Upper lobe of left lung (tissue), 6 donors: ENCODE results near the gene GABRR3. TPM values are rescaled to one million over a fixed set of nuclear protein-coding genes. Genes with fewer than 3 reads are reported as not detected.

ENCODE experiments used
- ATAC-seq, 2 donors: fragments of 200-7000 bp; cut with Tn5 transposase; one replicate each; pipeline ENCODE4 v1.9.1; 2022; ENCODE audit warnings: mild to moderate bottlenecking in 2 of 2, moderate library complexity in 2 of 2; ENCODE audit not compliant: low FRiP score in 2 of 2
- DNase-seq, 2 donors: peaks; one replicate each; pipeline ENCODE4 v3.0.0-alpha.2; 2019 to 2020
- H3K27ac ChIP-seq, 4 donors: fragments of 200-600 bp; sonication (generic); one replicate each; pipeline ENCODE4 v1.5.1; 2016 to 2019
- H3K27me3 ChIP-seq, 4 donors: fragments of 200-600 bp; sonication (generic); one replicate each; pipeline ENCODE4 v1.5.1; 2017 to 2019
- H3K36me3 ChIP-seq, 4 donors: fragments of 200-600 bp; sonication (generic); one replicate each; pipeline ENCODE4 v1.5.1; 2016 to 2019
- H3K4me1 ChIP-seq, 4 donors: fragments of 200-600 bp; sonication (generic); one replicate each; pipeline ENCODE4 v1.5.1; 2018 to 2019
- H3K4me3 ChIP-seq, 4 donors: fragments of 200-600 bp; sonication (generic); one replicate each; pipeline ENCODE4 v1.5.1; 2017 to 2019; ENCODE audit warnings: mild to moderate bottlenecking in 2 of 4, moderate library complexity in 1 of 4
- H3K9me3 ChIP-seq, 4 donors: fragments of 200-600 bp; sonication (generic); one replicate each; pipeline ENCODE4 v1.5.1; 2018 to 2019
- EP300 ChIP-seq, 4 donors: sonication (generic); formaldehyde crosslinking; IDR thresholded peaks; one replicate each; pipeline ENCODE4 v1.5.1; 2017; ENCODE audit warnings: antibody characterized with exemption in 4 of 4, control low read depth in 2 of 4
- POLR2A ChIP-seq, 4 donors: fragments of 450-650 bp; IDR thresholded peaks; one replicate each; pipeline ENCODE4 v1.5.1; 2016 to 2017; ENCODE audit warnings: antibody characterized with exemption in 4 of 4, mild to moderate bottlenecking in 2 of 4
- POLR2AphosphoS5 ChIP-seq, 2 donors: sonication (generic); formaldehyde crosslinking; IDR thresholded peaks; one replicate each; pipeline ENCODE4 v1.5.1; 2017; ENCODE audit warnings: antibody characterized with exemption in 2 of 2
- WGBS, 2 donors: methylation state at CpG; one replicate each; pipeline ENCODE4 v1.1.5; 2017 to 2018; 5-methylcytosine and 5-hydroxymethylcytosine counted together
- total RNA-seq, 6 donors: library from RNA; depleted of rRNA in 4 of 6; stranded (reverse); fragments of >200 nt in 4 of 6; gene quantifications; one replicate each; pipeline versions ENCODE4 v1.1.0 to v1.2.1, GENCODE V29; 2016 to 2021
- TF ChIP-seq, protein P1 (sequence below), 6 experiments: fragments of 450-650 bp in 4 of 6; fragments of 200-600 bp in 2 of 6; sonication (generic) in 2 of 6; IDR thresholded peaks; one replicate each; pipeline ENCODE4 v1.5.1; 2016 to 2019; ENCODE audit warnings: antibody characterized with exemption in 6 of 6
- donor health status: DM: no; HTN: no; CAD: no; lungs with moderate emphysema.
- donor health status: DM: no; HTN: yes; CAD: no; lungs with severe emphysema.

Gene GABRR3
- total RNA-seq, 6 donors from 2014 or later: not detected

DNA sequence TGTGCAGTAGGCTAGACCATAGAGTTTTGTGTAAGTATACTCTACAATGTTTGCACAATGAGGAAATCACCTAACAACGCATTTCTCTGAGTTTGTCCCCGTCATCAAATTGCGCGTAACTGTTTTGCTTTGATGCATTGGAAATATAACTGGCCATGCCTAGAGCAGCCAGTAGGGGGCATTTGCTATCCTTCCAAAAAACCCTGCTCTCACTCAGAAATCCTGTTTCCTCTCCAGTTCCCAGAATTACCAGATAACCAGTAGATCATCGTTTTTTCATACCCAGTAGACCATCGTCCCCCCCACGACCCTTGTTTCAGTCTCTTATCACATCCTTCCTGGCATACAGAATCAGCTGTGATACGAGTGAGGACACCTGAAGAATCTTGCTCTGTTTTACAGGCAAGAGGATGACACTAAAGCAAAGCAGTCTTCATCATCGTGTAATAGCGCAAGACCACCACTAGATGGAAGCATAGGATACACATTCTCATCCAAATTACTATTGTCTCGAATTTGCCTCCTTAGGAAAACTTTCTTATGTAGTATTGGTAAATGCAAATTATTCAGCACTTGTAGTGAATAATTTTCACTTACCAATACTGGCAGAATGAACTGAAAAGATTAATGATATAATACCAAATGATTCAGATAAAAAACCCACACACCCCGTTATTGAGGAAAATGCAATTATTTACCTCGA lies 4.4 kb upstream of the GABRR3 start:
- WGBS, 2 donors: 15% methylated on average over 13 of the region's 13 CpGs
- H3K4me1 ChIP-seq: no peaks in the 10 kb centered on the region
- ATAC-seq: peak; percentile 92 to 97
- peak in 1 of 2 donors; percentile 29 for DNase-seq
- TF ChIP-seq POLR2AphosphoS5 (IDR thresholded peaks at IDR 0.05): no peak
- TF ChIP-seq, protein P1, sequence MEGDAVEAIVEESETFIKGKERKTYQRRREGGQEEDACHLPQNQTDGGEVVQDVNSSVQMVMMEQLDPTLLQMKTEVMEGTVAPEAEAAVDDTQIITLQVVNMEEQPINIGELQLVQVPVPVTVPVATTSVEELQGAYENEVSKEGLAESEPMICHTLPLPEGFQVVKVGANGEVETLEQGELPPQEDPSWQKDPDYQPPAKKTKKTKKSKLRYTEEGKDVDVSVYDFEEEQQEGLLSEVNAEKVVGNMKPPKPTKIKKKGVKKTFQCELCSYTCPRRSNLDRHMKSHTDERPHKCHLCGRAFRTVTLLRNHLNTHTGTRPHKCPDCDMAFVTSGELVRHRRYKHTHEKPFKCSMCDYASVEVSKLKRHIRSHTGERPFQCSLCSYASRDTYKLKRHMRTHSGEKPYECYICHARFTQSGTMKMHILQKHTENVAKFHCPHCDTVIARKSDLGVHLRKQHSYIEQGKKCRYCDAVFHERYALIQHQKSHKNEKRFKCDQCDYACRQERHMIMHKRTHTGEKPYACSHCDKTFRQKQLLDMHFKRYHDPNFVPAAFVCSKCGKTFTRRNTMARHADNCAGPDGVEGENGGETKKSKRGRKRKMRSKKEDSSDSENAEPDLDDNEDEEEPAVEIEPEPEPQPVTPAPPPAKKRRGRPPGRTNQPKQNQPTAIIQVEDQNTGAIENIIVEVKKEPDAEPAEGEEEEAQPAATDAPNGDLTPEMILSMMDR (IDR thresholded peaks at IDR 0.05): peak; percentile 61 to 94 (median 88)
- H3K36me3 ChIP-seq: no peaks in the 10 kb centered on the region
- H3K9me3 ChIP-seq: no peaks in the 10 kb centered on the region
- no peaks in the 10 kb centered on the region for H3K27me3 ChIP-seq
- H3K4me3 ChIP-seq: peak overlapping the region in 3 of 4 donors; percentile 7 to 39 (median 26)
- no peak overlapping the region for H3K27ac ChIP-seq

DNA sequence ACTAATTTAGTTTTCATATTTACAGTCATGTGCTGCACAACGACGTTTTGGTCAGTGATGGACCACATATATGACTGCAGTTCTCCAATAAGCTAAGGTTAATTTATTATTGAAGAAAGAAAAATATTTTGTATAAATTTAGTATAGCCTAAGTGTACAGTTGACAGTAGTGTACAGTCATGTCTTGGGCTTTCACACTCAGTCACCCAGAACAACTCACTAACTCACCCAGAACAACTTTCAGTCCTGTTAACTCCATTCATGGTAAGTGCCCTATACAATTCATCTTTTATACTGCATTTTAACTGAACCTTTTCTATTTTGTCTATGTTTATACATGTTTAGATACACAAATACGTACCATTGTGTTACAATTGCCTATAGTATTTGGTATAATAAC lies 3.8 kb upstream of the GABRR3 start:
- Histone ChIP-seq H3K27me3 (no peaks in the 10 kb centered on the region), H3K27ac (no peak overlapping the region), H3K4me1 (no peaks in the 10 kb centered on the region), H3K9me3 (no peaks in the 10 kb centered on the region), H3K36me3 (no peaks in the 10 kb centered on the region), H3K4me3 (no peak overlapping the region)
- DNase-seq: no peak
- TF ChIP-seq EP300 (IDR thresholded peaks at IDR 0.05): no peak
- no peak for TF ChIP-seq POLR2AphosphoS5 (IDR thresholded peaks at IDR 0.05)
- TF ChIP-seq POLR2A (IDR thresholded peaks at IDR 0.05): no peak
- TF ChIP-seq, protein P1 (IDR thresholded peaks at IDR 0.05): no peak
- ATAC-seq: no peak
- 69 to 75% methylated on average over 3 of the region's 3 CpGs for WGBS, 2 donors

DNA sequence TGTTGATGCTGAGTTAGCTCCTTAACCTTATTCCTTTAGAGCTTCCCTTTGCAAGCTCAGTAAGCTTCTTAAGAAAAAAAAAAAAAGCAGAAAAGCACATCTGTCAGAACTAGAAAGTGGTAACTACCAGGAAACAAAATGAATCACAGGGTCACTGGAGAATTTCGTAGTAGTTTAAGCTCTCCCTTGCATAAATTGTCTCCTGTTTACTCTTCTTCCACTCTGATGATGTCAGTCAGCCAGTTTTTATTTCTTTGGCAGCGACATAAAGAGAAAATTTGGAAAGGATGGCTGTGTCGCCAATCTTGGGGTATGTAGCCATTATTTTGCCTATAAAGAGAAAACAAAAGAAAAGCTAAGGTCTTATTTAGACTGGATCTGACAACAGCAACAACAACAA lies 3.2 kb upstream of the GABRR3 start:
- no peak for TF ChIP-seq EP300 (IDR thresholded peaks at IDR 0.05)
- TF ChIP-seq POLR2A (IDR thresholded peaks at IDR 0.05): no peak

DNA sequence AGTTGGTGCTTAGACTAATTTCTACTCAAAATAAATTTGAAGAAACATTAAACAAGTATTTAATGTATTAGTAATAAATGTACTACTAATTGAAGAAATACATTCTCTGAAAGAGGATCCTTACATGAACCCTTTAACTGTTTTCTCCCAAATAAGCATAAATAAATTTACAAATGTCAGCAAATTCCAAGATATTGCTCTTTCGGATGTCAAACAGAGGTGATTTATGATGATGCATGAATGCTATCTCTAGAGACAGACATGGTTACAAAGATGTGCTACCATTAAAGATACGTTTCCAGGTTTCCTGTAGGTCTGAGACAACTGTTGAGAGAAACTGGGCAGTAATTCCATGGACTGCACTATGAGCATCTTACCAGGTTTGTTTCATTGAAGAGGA lies 629 bp downstream of the GABRR3 start:
- Histone ChIP-seq H3K36me3 (no peaks in the 10 kb centered on the region), H3K9me3 (no peaks in the 10 kb centered on the region), H3K27ac (no peak overlapping the region), H3K27me3 (no peaks in the 10 kb centered on the region), H3K4me1 (no peaks in the 10 kb centered on the region), H3K4me3 (no peak overlapping the region)
- WGBS, 2 donors: 65 to 73% methylated on average over 2 of the region's 2 CpGs
- no peak for TF ChIP-seq POLR2AphosphoS5 (IDR thresholded peaks at IDR 0.05)
- TF ChIP-seq EP300 (IDR thresholded peaks at IDR 0.05): no peak
- TF ChIP-seq, protein P1 (IDR thresholded peaks at IDR 0.05): no peak
- no peak for TF ChIP-seq POLR2A (IDR thresholded peaks at IDR 0.05)
- ATAC-seq (no peak), DNase-seq (no peak)

More for the DNA sequence above, 3.2 kb upstream of the GABRR3 start:
- H3K27me3 ChIP-seq: no peaks in the 10 kb centered on the region
- no peaks in the 10 kb centered on the region for H3K36me3 ChIP-seq
- ATAC-seq: peak in 1 of 2 donors; percentile 50
- DNase-seq: no peak
- H3K4me3 ChIP-seq: no peak overlapping the region
- H3K4me1 ChIP-seq: no peaks in the 10 kb centered on the region
- H3K9me3 ChIP-seq: no peaks in the 10 kb centered on the region
- H3K27ac ChIP-seq: no peak overlapping the region
- 55 to 65% methylated on average over 3 of the region's 3 CpGs for WGBS, 2 donors

DNA sequence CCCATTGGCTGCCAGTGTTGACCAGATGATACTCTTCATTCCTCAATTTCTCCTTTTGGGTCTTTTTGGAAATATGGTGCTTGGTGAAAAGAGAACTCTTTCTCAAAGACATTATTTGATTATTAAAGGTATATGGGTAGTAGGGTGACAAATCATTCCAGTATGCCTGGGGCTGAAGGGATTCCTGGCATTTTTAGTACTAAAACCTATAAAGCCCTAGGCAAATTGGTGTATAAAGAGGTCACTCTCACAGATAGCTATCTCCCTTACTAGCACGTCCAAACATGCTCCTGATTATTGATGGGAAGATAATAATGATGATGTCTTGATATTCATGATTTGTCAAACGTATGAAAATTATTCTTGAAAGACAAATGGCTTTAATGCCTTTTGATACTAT lies 1.1 kb downstream of the GABRR3 start:
- H3K9me3 ChIP-seq: no peaks in the 10 kb centered on the region

More for the DNA sequence above, 1.1 kb downstream of the GABRR3 start:
- DNase-seq (no peak), ATAC-seq (no peak)
- WGBS, 2 donors: 67 to 70% methylated on average over 2 of the region's 2 CpGs
- Histone ChIP-seq H3K36me3 (no peaks in the 10 kb centered on the region), H3K4me3 (no peak overlapping the region), H3K27ac (no peak overlapping the region), H3K27me3 (no peaks in the 10 kb centered on the region), H3K4me1 (no peaks in the 10 kb centered on the region)
- no peak for TF ChIP-seq EP300 (IDR thresholded peaks at IDR 0.05)
- TF ChIP-seq, protein P1 (IDR thresholded peaks at IDR 0.05): no peak
- no peak for TF ChIP-seq POLR2A (IDR thresholded peaks at IDR 0.05)
- TF ChIP-seq POLR2AphosphoS5 (IDR thresholded peaks at IDR 0.05): no peak
